HEK293 (cell line): ENCODE measurements around the gene DCUN1D1.
A peak's percentile ranks its signal among the peaks of the same experiment; 100 is the strongest.

Source experiments
- ATF2 ChIP-seq: fragments of 450-650 bp; formaldehyde crosslinking; IDR thresholded peaks from 2 replicates; pipeline ENCODE4 v1.5.1; 2016; ENCODE audit warnings: missing biosample characterization, missing genetic modification characterization, low read depth
- CTCF ChIP-seq: fragments of 450-650 bp; formaldehyde crosslinking; IDR thresholded peaks from 2 replicates; pipeline ENCODE4 v1.5.1; 2016; ENCODE audit warnings: missing biosample characterization, missing genetic modification characterization
- GLI2 ChIP-seq: fragments of 450-650 bp; formaldehyde crosslinking; IDR thresholded peaks from 2 replicates; pipeline ENCODE4; 2017; ENCODE audit warnings: missing biosample characterization, missing genetic modification characterization, low read depth, borderline replicate concordance
- GLIS1 ChIP-seq: fragments of 450-650 bp; formaldehyde crosslinking; IDR thresholded peaks from 2 replicates; pipeline ENCODE4 v1.5.1; 2016; ENCODE audit warnings: missing biosample characterization, missing genetic modification characterization
- GLIS2 ChIP-seq: fragments of 450-650 bp; formaldehyde crosslinking; IDR thresholded peaks from 2 replicates; pipeline ENCODE4 v1.5.1; 2016; ENCODE audit warnings: missing biosample characterization, missing genetic modification characterization
- KLF1 ChIP-seq: fragments of 450-650 bp; formaldehyde crosslinking; IDR thresholded peaks from 2 replicates; pipeline ENCODE4 v1.5.1; 2016; ENCODE audit warnings: missing biosample characterization, missing genetic modification characterization
- KLF10 ChIP-seq: fragments of 450-650 bp; IDR thresholded peaks from 2 replicates; pipeline ENCODE4 v1.5.1; 2018; ENCODE audit warnings: missing biosample characterization, mild to moderate bottlenecking, missing genetic modification characterization
- MYNN ChIP-seq: fragments of 450-650 bp; formaldehyde crosslinking; IDR thresholded peaks from 2 replicates; pipeline ENCODE4 v1.5.1; 2016; ENCODE audit warnings: missing biosample characterization, missing genetic modification characterization, borderline replicate concordance
- OVOL3 ChIP-seq: fragments of 450-650 bp; formaldehyde crosslinking; IDR thresholded peaks from 2 replicates; pipeline ENCODE4 v1.5.1; 2016; ENCODE audit warnings: missing biosample characterization, missing genetic modification characterization
- REST ChIP-seq: fragments of 450-650 bp; formaldehyde crosslinking; IDR thresholded peaks from 2 replicates; pipeline ENCODE4 v1.5.1; 2016; ENCODE audit warnings: missing biosample characterization, missing genetic modification characterization
- YY2 ChIP-seq: fragments of 450-650 bp; formaldehyde crosslinking; IDR thresholded peaks from 2 replicates; pipeline ENCODE4 v1.5.1; 2016; ENCODE audit warnings: missing biosample characterization, missing genetic modification characterization
- ZBTB26 ChIP-seq: fragments of 450-650 bp; formaldehyde crosslinking; optimal IDR thresholded peaks from 2 replicates; pipeline ENCODE3; 2016; ENCODE audit warnings: missing biosample characterization, mild to moderate bottlenecking, missing genetic modification characterization
- ZBTB8A ChIP-seq: fragments of 450-650 bp; formaldehyde crosslinking; IDR thresholded peaks from 2 replicates; pipeline ENCODE4 v1.5.1; 2016; ENCODE audit warnings: missing biosample characterization, missing genetic modification characterization
- ZNF112 ChIP-seq: fragments of 450-650 bp; formaldehyde crosslinking; IDR thresholded peaks from 2 replicates; pipeline ENCODE4 v1.5.0; 2017; ENCODE audit warnings: missing biosample characterization, missing genetic modification characterization
- ZNF239 ChIP-seq: fragments of 450-650 bp; formaldehyde crosslinking; IDR thresholded peaks from 2 replicates; pipeline ENCODE4 v1.5.1; 2016; ENCODE audit warnings: missing biosample characterization, missing genetic modification characterization
- ZNF280C ChIP-seq: fragments of 450-650 bp; formaldehyde crosslinking; IDR thresholded peaks from 2 replicates; pipeline ENCODE4 v1.5.1; 2016; ENCODE audit warnings: missing biosample characterization, missing genetic modification characterization
- ZNF324 ChIP-seq: fragments of 450-650 bp; formaldehyde crosslinking; IDR thresholded peaks from 2 replicates; pipeline ENCODE4 v1.5.1; 2016; ENCODE audit warnings: missing biosample characterization, missing genetic modification characterization
- ZNF354C ChIP-seq: fragments of 450-650 bp; formaldehyde crosslinking; IDR thresholded peaks from 2 replicates; pipeline ENCODE4 v1.5.1; 2016; ENCODE audit warnings: missing biosample characterization, missing genetic modification characterization, low read depth, borderline replicate concordance
- ZNF510 ChIP-seq: fragments of 450-650 bp; formaldehyde crosslinking; IDR thresholded peaks from 2 replicates; pipeline ENCODE4 v1.5.1; 2018; ENCODE audit warnings: mild to moderate bottlenecking, missing genetic modification characterization, missing biosample characterization; ENCODE audit not compliant: insufficient replicate concordance
- ZNF560 ChIP-seq: fragments of 450-650 bp; formaldehyde crosslinking; IDR thresholded peaks from 2 replicates; pipeline ENCODE4 v1.5.1; 2017; ENCODE audit warnings: missing biosample characterization, missing genetic modification characterization, borderline replicate concordance
- ZNF692 ChIP-seq: fragments of 450-650 bp; formaldehyde crosslinking; IDR thresholded peaks from 2 replicates; pipeline ENCODE4 v1.5.1; 2016; ENCODE audit warnings: missing biosample characterization, missing genetic modification characterization
- ZNF707 ChIP-seq: fragments of 450-650 bp; formaldehyde crosslinking; IDR thresholded peaks from 2 replicates; pipeline ENCODE4 v1.5.1; 2016; ENCODE audit warnings: missing biosample characterization, missing genetic modification characterization
- ZNF76 ChIP-seq: fragments of 450-650 bp; formaldehyde crosslinking; IDR thresholded peaks from 2 replicates; pipeline ENCODE4; 2016; ENCODE audit warnings: low read depth, missing biosample characterization, missing genetic modification characterization, borderline replicate concordance
- ZNF777 ChIP-seq: fragments of 450-650 bp; formaldehyde crosslinking; IDR thresholded peaks from 2 replicates; pipeline ENCODE4 v1.5.1; 2017; ENCODE audit warnings: missing biosample characterization, missing genetic modification characterization, borderline replicate concordance
- ZNF843 ChIP-seq: fragments of 450-650 bp; formaldehyde crosslinking; IDR thresholded peaks from 2 replicates; pipeline ENCODE4 v1.5.1; 2016; ENCODE audit warnings: missing biosample characterization, missing genetic modification characterization

The DCUN1D1 gene

GRCh38 chr3:182979674-182980191 is 605 bp downstream of the DCUN1D1 start (continued):
- TF ChIP-seq ATF2 (tag by site-specific recombination) (no peak), GLIS2 (tag by site-specific recombination) (no peak), OVOL3 (no peak), CTCF (no peak), ZNF280C (no peak), ZNF692 (no peak), ZNF843 (tag by site-specific recombination) (no peak), ZBTB26 (tag by site-specific recombination) (peak; percentile 26), MYNN (tag by site-specific recombination) (no peak), ZNF76 (tag by site-specific recombination) (no peak), GLIS1 (tag by site-specific recombination) (0 out of 2 replicates have a peak, but pooled peaks have one; percentile 6), ZNF510 (tag by site-specific recombination) (no peak), YY2 (tag by site-specific recombination) (no peak), ZBTB8A (tag by site-specific recombination) (peak; percentile 48; the same call in 1 of the 2 replicates), GLI2 (tag by site-specific recombination) (no peak), KLF1 (tag by site-specific recombination) (no peak), ZNF324 (no peak), KLF10 (tag by site-specific recombination) (no peak), REST (tag by site-specific recombination) (no peak), ZNF777 (tag by site-specific recombination) (no peak), ZNF707 (tag by site-specific recombination) (no peak), ZNF354C (tag by site-specific recombination) (no peak), ZNF560 (tag by site-specific recombination) (no peak), ZNF112 (tag by site-specific recombination) (no peak), ZNF239 (tag by site-specific recombination) (no peak)
